Endodermal cell (in vitro differentiated cells): ENCODE data around the gene KLHL26. TPM values are rescaled to one million over a fixed set of nuclear protein-coding genes. Genes with fewer than 3 reads are reported as not detected.

Experiments used
- DNase-seq: peaks from one replicate; pipeline ENCODE4 v3.0.0-alpha.2; 2017
- H3K27ac ChIP-seq: 2 replicates; pipeline ENCODE4 v1.5.1; 2013; ENCODE audit warnings: mild to moderate bottlenecking, low read depth, low read length, moderate library complexity
- H3K27me3 ChIP-seq: 2 replicates; pipeline ENCODE4 v1.6.1; 2013; ENCODE audit warnings: mild to moderate bottlenecking, low read length, moderate library complexity; ENCODE audit not compliant: insufficient read depth, control insufficient read depth, poor library complexity, severe bottlenecking
- H3K36me3 ChIP-seq: 2 replicates; pipeline ENCODE4 v1.7.0; 2013; ENCODE audit warnings: mild to moderate bottlenecking, low read length, moderate library complexity; ENCODE audit not compliant: control insufficient read depth, insufficient read depth
- H3K4me1 ChIP-seq: one replicate; pipeline ENCODE4 v1.7.0; 2013; ENCODE audit warnings: low read length; ENCODE audit not compliant: control insufficient read depth, insufficient read depth
- H3K4me3 ChIP-seq: 2 replicates; pipeline ENCODE4 v1.5.1; 2013; ENCODE audit warnings: mild to moderate bottlenecking, low read length, moderate library complexity
- H3K9ac ChIP-seq: 2 replicates; pipeline ENCODE4 v1.6.1; 2013; ENCODE audit warnings: mild to moderate bottlenecking, low read length, moderate library complexity; ENCODE audit not compliant: poor library complexity, severe bottlenecking; ENCODE audit errors: extremely low read depth
- H3K9me3 ChIP-seq: 2 replicates; pipeline ENCODE4 v1.6.1; 2013; ENCODE audit warnings: mild to moderate bottlenecking, low read length, moderate library complexity; ENCODE audit not compliant: control insufficient read depth
- H3K27ac Mint-ChIP-seq: 2 replicates; pipeline ENCODE4 v1.8.0; 2020; ENCODE audit warnings: mixed read lengths
- H3K27me3 Mint-ChIP-seq: 2 replicates; pipeline ENCODE4 v1.8.0; 2021; ENCODE audit warnings: mild to moderate bottlenecking, mixed read lengths; ENCODE audit not compliant: insufficient read depth
- H3K36me3 Mint-ChIP-seq: 2 replicates; pipeline ENCODE4 v1.8.0; 2020; ENCODE audit warnings: low read depth, mixed read lengths
- H3K4me1 Mint-ChIP-seq: 2 replicates; pipeline ENCODE4 v1.8.0; 2020; ENCODE audit warnings: mixed read lengths
- H3K4me3 Mint-ChIP-seq: 2 replicates; pipeline ENCODE4 v1.8.0; 2020; ENCODE audit warnings: mild to moderate bottlenecking, moderate library complexity, mixed read lengths
- H3K9me3 Mint-ChIP-seq: 2 replicates; pipeline ENCODE4 v1.8.0; 2020; ENCODE audit warnings: mild to moderate bottlenecking, mixed read lengths
- WGBS, 2 experiments: methylation state at CpG; one replicate each; pipeline versions ENCODE4 v1.1.5 to v1.1.7; 2013; ENCODE audit warnings: missing lambda C conversion rate in 2 of 2, mixed read lengths in 1 of 2; ENCODE audit not compliant: insufficient coverage in 1 of 2, insufficient read length in 1 of 2; 5-methylcytosine and 5-hydroxymethylcytosine counted together
- total RNA-seq, 2 donors: library from RNA; stranded (reverse); fragmentation: NEBNext Ultra II Directional in 1 of 2; extraction: Animal tissue kit (Norgen Biotek cat#: 25700) in 1 of 2; gene quantifications; 2 replicates in 1 of 2; 3 replicates in 1 of 2; pipeline ENCODE4 v1.2.1, GENCODE V29; 2021
- TF ChIP-seq, protein P1 (sequence below): fragments of 200-600 bp; sonication (generic); conservative IDR thresholded peaks from 2 replicates; pipeline ENCODE4 v1.5.0; 2021; ENCODE audit warnings: antibody characterized with exemption, mild to moderate bottlenecking

Gene KLHL26
- total RNA-seq, 2 donors from 2014 or later: 9.4 to 11.2 TPM

DNA sequence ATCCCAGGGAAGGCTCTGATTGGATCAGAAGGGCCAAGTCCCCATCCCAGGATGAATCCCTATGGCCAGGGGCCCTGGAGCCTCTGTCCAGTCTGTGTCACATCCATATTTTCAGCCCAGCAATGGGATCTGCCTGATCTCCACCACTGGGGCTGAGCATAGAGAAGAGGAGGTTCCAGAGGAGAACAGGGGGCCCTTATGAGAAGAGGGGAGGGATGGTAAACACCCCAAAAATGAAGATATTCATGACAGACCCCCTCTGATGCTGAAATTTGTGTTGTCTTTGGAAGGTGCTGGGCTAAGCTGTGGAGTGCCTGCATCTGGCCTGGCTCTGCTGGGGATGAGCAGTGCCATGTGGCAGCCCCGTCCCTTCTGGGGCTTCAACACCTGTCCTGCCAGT, 14.5 kb downstream of the KLHL26 start:
- Histone ChIP-seq H3K36me3 (no peaks in the 10 kb centered on the region), H3K4me3 (no peak overlapping the region), H3K27ac (no peak overlapping the region), H3K9ac (no peak overlapping the region), H3K4me1 (peaks cover 24% of the 10 kb centered on the region), H3K9me3 (no peaks in the 10 kb centered on the region), H3K27me3 (no peaks in the 10 kb centered on the region)
- peak; percentile 32 for DNase-seq
- Mint-ChIP-seq H3K27ac (peak overlapping the region; percentile 55), H3K4me1 (peaks cover 35% of the 10 kb centered on the region), H3K9me3 (no peaks in the 10 kb centered on the region), H3K4me3 (no peak overlapping the region), H3K27me3 (no peaks in the 10 kb centered on the region), H3K36me3 (peaks cover 1% of the 10 kb centered on the region)
- 97 to 100% methylated on average over 1 of the region's 1 CpG for WGBS, 2 experiments
- TF ChIP-seq, protein P1, sequence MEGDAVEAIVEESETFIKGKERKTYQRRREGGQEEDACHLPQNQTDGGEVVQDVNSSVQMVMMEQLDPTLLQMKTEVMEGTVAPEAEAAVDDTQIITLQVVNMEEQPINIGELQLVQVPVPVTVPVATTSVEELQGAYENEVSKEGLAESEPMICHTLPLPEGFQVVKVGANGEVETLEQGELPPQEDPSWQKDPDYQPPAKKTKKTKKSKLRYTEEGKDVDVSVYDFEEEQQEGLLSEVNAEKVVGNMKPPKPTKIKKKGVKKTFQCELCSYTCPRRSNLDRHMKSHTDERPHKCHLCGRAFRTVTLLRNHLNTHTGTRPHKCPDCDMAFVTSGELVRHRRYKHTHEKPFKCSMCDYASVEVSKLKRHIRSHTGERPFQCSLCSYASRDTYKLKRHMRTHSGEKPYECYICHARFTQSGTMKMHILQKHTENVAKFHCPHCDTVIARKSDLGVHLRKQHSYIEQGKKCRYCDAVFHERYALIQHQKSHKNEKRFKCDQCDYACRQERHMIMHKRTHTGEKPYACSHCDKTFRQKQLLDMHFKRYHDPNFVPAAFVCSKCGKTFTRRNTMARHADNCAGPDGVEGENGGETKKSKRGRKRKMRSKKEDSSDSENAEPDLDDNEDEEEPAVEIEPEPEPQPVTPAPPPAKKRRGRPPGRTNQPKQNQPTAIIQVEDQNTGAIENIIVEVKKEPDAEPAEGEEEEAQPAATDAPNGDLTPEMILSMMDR: no peak

DNA sequence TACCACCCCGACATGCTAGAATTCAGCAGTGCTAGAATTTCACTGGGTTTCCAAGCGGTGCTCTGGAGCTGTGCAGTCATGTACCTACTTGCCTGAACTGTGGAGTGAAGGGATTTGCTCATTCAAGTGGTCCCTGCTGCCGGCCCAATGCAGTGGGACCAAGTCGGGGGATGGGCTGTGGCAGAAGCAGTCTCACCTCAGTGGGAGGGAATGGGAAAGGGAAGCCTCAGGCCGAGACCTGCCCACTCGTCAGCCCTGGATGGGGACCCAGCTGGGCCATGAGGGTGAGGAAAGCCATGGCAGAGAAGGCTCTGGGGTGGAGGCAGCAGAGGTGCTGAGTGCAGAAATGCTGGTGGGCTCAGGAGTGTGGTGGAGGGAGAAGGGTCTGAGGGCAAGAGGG, 14.9 kb downstream of the KLHL26 start:
- no peaks in the 10 kb centered on the region for H3K9me3 ChIP-seq
- Mint-ChIP-seq H3K4me1 (peaks cover 33% of the 10 kb centered on the region), H3K4me3 (no peak overlapping the region), H3K27ac (peak overlapping the region; percentile 55), H3K36me3 (peaks cover 1% of the 10 kb centered on the region), H3K27me3 (no peaks in the 10 kb centered on the region), H3K9me3 (no peaks in the 10 kb centered on the region)
- no peaks in the 10 kb centered on the region for H3K36me3 ChIP-seq
- WGBS, 2 experiments: 82 to 87% methylated on average over 3 to 6 of the region's 6 CpGs
- H3K4me1 ChIP-seq: peaks cover 24% of the 10 kb centered on the region
- no peak overlapping the region for H3K9ac ChIP-seq
- H3K4me3 ChIP-seq: no peak overlapping the region
- peak; percentile 46 for DNase-seq
- H3K27ac ChIP-seq: no peak overlapping the region
- H3K27me3 ChIP-seq: no peaks in the 10 kb centered on the region
- TF ChIP-seq, protein P1: no peak

DNA sequence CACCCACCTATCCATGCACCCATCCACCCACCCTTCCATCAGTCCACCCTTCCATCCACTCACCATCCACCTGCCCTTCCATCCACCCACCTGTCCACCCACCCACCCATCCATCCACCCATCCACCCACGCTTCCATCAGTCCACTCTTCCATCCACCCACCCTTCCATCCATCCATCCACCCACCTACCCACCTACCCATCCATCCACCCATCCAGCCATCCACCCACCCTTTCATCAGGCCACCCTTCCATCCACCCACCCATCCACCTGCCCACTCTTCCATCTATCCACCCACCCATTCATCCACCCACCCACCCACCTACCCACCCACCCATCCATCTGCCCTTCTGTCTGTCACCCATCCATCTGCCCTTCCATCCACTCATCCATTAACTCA, 17.0 kb downstream of the KLHL26 start:
- Histone ChIP-seq H3K9me3 (no peaks in the 10 kb centered on the region), H3K9ac (no peak overlapping the region), H3K4me1 (peaks cover 24% of the 10 kb centered on the region), H3K4me3 (no peak overlapping the region), H3K36me3 (no peaks in the 10 kb centered on the region), H3K27me3 (no peaks in the 10 kb centered on the region), H3K27ac (no peak overlapping the region)
- DNase-seq: no peak
- Mint-ChIP-seq H3K27me3 (no peaks in the 10 kb centered on the region), H3K36me3 (peaks cover 1% of the 10 kb centered on the region), H3K4me1 (peaks cover 30% of the 10 kb centered on the region), H3K4me3 (no peak overlapping the region), H3K9me3 (no peaks in the 10 kb centered on the region), H3K27ac (no peak overlapping the region)
- WGBS, 2 experiments: 92 to 100% methylated on average over 1 of the region's 1 CpG
- TF ChIP-seq, protein P1: no peak
